GM12878 (cell line): ENCODE data around the gene KCNMB2.

Experiments
- BHLHE40 ChIP-seq, 2 experiments: fragments of 450-650 bp in 1 of 2; IDR thresholded peaks; 2 replicates each; pipeline ENCODE4 v1.6.1; 2011 to 2017; ENCODE audit warnings: low read depth in 2 of 2, borderline replicate concordance in 1 of 2, improper control_type of control experiment in 1 of 2, low read length in 1 of 2, mild to moderate bottlenecking in 1 of 2
- JUND ChIP-seq: IDR thresholded peaks from 2 replicates; pipeline ENCODE4 v1.6.1; 2012; ENCODE audit warnings: low read depth, mild to moderate bottlenecking, low read length, improper control_type of control experiment, moderate library complexity
- MTA3 ChIP-seq: IDR thresholded peaks from 2 replicates; pipeline ENCODE4 v1.6.1; 2012; ENCODE audit warnings: low read length, inconsistent platforms, borderline replicate concordance
- NFYB ChIP-seq: IDR thresholded peaks from 2 replicates; pipeline ENCODE4 v1.6.1; 2011; ENCODE audit warnings: low read depth, mild to moderate bottlenecking, low read length, improper control_type of control experiment, moderate library complexity; ENCODE audit not compliant: insufficient read depth
- POLR2A ChIP-seq: IDR thresholded peaks from 2 replicates; pipeline ENCODE4 v1.6.1; 2011; ENCODE audit warnings: low read depth, mild to moderate bottlenecking, low read length
- POLR2AphosphoS5 ChIP-seq: IDR thresholded peaks from 2 replicates; pipeline ENCODE4 v1.6.1; 2011; ENCODE audit warnings: mild to moderate bottlenecking, low read length, inconsistent platforms
- SPI1 ChIP-seq: IDR thresholded peaks from 2 replicates; pipeline ENCODE4 v1.6.1; 2011; ENCODE audit warnings: low read depth, mild to moderate bottlenecking, low read length, moderate library complexity, borderline replicate concordance; ENCODE audit not compliant: insufficient read depth
- TF ChIP-seq, protein P1 (sequence below), 3 experiments: IDR thresholded peaks in 2 of 3; conservative IDR thresholded peaks in 1 of 3; 2 replicates each; pipeline ENCODE4 v1.5.1; 2011; ENCODE audit warnings: low read depth in 3 of 3, low read length in 3 of 3, mild to moderate bottlenecking in 3 of 3, control low read depth in 2 of 3, moderate library complexity in 2 of 3, inconsistent platforms in 1 of 3, mixed read lengths in 1 of 3; ENCODE audit not compliant: control insufficient read depth in 2 of 3, insufficient read depth in 1 of 3; ENCODE audit errors: extremely low read depth in 1 of 3

DNA sequence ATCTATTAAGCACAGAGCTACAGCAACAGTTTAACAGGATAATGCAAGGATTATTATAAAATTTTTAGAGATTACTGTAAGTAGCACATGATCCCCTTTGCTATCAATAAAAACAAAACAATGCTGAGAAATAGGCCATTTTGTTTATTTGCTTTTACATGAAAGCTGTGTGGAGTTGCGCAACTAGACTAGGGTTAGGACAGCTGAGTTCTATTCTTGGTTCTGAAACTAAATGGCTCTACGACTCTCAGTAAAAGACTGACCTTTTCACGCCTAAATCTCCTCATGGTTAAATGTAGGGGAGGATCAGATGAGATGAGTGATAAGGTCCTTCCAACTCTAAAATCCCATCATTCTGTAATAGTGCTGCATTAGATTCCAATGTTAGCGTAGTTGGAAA lies 25.0 kb downstream of the KCNMB2 start:
- TF ChIP-seq MTA3 (no peak), POLR2AphosphoS5 (no peak), NFYB (no peak), POLR2A (no peak), SPI1 (no peak), BHLHE40 (IDR thresholded peaks at IDR 0.05; ENCODE audit: borderline replicate concordance in 1 of 2, low read depth in 2 of 2, low read length in 1 of 2) (no peak), JUND (no peak)
- TF ChIP-seq, protein P1, sequence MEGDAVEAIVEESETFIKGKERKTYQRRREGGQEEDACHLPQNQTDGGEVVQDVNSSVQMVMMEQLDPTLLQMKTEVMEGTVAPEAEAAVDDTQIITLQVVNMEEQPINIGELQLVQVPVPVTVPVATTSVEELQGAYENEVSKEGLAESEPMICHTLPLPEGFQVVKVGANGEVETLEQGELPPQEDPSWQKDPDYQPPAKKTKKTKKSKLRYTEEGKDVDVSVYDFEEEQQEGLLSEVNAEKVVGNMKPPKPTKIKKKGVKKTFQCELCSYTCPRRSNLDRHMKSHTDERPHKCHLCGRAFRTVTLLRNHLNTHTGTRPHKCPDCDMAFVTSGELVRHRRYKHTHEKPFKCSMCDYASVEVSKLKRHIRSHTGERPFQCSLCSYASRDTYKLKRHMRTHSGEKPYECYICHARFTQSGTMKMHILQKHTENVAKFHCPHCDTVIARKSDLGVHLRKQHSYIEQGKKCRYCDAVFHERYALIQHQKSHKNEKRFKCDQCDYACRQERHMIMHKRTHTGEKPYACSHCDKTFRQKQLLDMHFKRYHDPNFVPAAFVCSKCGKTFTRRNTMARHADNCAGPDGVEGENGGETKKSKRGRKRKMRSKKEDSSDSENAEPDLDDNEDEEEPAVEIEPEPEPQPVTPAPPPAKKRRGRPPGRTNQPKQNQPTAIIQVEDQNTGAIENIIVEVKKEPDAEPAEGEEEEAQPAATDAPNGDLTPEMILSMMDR (IDR thresholded peaks at IDR 0.05 in 2 of 3, conservative IDR thresholded peaks at IDR 0.05 in 1 of 3; ENCODE audit: control insufficient read depth in 2 of 3, extremely low read depth in 1 of 3, insufficient read depth in 1 of 3, low read depth in 3 of 3, low read length in 3 of 3): no peak
